IMR-90 (cell line): ENCODE measurements around the gene ABCB4. TPM values are rescaled to one million over a fixed set of nuclear protein-coding genes. Genes with fewer than 3 reads are reported as not detected.

Experiments used
- ATAC-seq: fragments of 200-7000 bp; cut with Tn5 transposase; 2 replicates; pipeline ENCODE4 v1.9.1; 2020; ENCODE audit warnings: low read depth, mild to moderate bottlenecking, moderate library complexity
- BruUV-seq: library from RNA; stranded (reverse); fragments of 400-500 nt; replicated peaks from 2 replicates; lab custom pipeline; 2021; lab: Mats Ljungman, UMichigan
- CTCF ChIA-PET: fragments of 300-600 bp; formaldehyde crosslinking; extraction: SDS; loops from one replicate; lab custom pipeline; 2021; ENCODE audit warnings: antibody characterized with exemption; lab: Yijun Ruan, JAX
- POLR2A ChIA-PET: fragments of 300-600 bp; sonication (Branson Sonifier 250); formaldehyde crosslinking; loops from one replicate; lab custom pipeline; 2022; ENCODE audit warnings: antibody characterized with exemption; ENCODE audit not compliant: unreplicated experiment; lab: Charles Lee
- DNase-seq: peaks from one replicate; pipeline ENCODE4 v3.0.0; 2013
- H2AFZ ChIP-seq: replicated peaks from 2 replicates; pipeline ENCODE3; 2013; ENCODE audit warnings: low read length, mild to moderate bottlenecking; ENCODE audit not compliant: poor library complexity
- H2AK5ac ChIP-seq: 2 replicates; pipeline ENCODE4 v1.6.1; 2013; ENCODE audit warnings: low read depth, low read length, inconsistent platforms
- H2AK9ac ChIP-seq: replicated peaks from 2 replicates; pipeline ENCODE3; 2013; ENCODE audit warnings: mild to moderate bottlenecking, low read depth, low read length, moderate library complexity; ENCODE audit not compliant: poor library complexity
- H2BK120ac ChIP-seq: 2 replicates; pipeline ENCODE4 v1.6.1; 2013; ENCODE audit warnings: low read depth, low read length, inconsistent platforms
- H2BK15ac ChIP-seq: 3 replicates; pipeline ENCODE4 v1.6.1; 2013; ENCODE audit warnings: low read depth, low read length, inconsistent platforms
- H2BK20ac ChIP-seq: 2 replicates; pipeline ENCODE4 v1.6.1; 2013; ENCODE audit warnings: low read depth, mild to moderate bottlenecking, inconsistent platforms, low read length, moderate library complexity
- H2BK5ac ChIP-seq: 2 replicates; pipeline ENCODE4 v1.6.1; 2013; ENCODE audit warnings: mild to moderate bottlenecking, low read depth, low read length, inconsistent platforms; ENCODE audit not compliant: poor library complexity, severe bottlenecking
- H3K14ac ChIP-seq: replicated peaks from 2 replicates; pipeline ENCODE4 v1.6.1; 2013; ENCODE audit warnings: low read depth, low read length, inconsistent platforms
- H3K18ac ChIP-seq: 2 replicates; pipeline ENCODE4 v1.6.1; 2013; ENCODE audit warnings: low read depth, low read length, control low read depth
- H3K23ac ChIP-seq: 2 replicates; pipeline ENCODE4 v1.6.1; 2013; ENCODE audit warnings: low read depth, low read length, inconsistent platforms
- H3K27ac ChIP-seq: 2 replicates; pipeline ENCODE4 v1.5.1; 2013; ENCODE audit warnings: mild to moderate bottlenecking, control low read depth, low read length; ENCODE audit not compliant: insufficient read depth
- H3K27me3 ChIP-seq: 2 replicates; pipeline ENCODE4 v1.6.1; 2013; ENCODE audit warnings: low read length; ENCODE audit not compliant: control insufficient read depth, insufficient read depth
- H3K36me3 ChIP-seq: 2 replicates; pipeline ENCODE4 v1.6.1; 2013; ENCODE audit warnings: low read length, mixed read lengths; ENCODE audit not compliant: control insufficient read depth, insufficient read depth
- H3K4ac ChIP-seq: 2 replicates; pipeline ENCODE4 v1.6.1; 2013; ENCODE audit warnings: low read depth, low read length, inconsistent platforms
- H3K4me1 ChIP-seq: 2 replicates; pipeline ENCODE4 v1.6.1; 2013; ENCODE audit warnings: low read length, mixed read lengths; ENCODE audit not compliant: control insufficient read depth, insufficient read depth
- H3K4me2 ChIP-seq: 2 replicates; pipeline ENCODE4 v1.6.1; 2013; ENCODE audit warnings: low read depth, mild to moderate bottlenecking, control low read depth, low read length, moderate library complexity
- H3K4me3 ChIP-seq: 2 replicates; pipeline ENCODE4 v1.5.1; 2013; ENCODE audit warnings: low read depth, mild to moderate bottlenecking, control low read depth, low read length, moderate library complexity; ENCODE audit not compliant: insufficient read depth
- H3K56ac ChIP-seq: 2 replicates; pipeline ENCODE4 v1.6.1; 2013; ENCODE audit warnings: low read length, inconsistent platforms; ENCODE audit not compliant: insufficient read depth; ENCODE audit errors: extremely low read depth
- H3K79me1 ChIP-seq, 2 experiments: 2 replicates each; pipeline ENCODE4 v1.6.1; 2013; ENCODE audit warnings: low read length in 2 of 2, inconsistent platforms in 1 of 2, low read depth in 1 of 2
- H3K9ac ChIP-seq: 2 replicates; pipeline ENCODE4 v1.6.1; 2013; ENCODE audit warnings: low read depth, low read length, control low read depth
- H3K9me1 ChIP-seq: 2 replicates; pipeline ENCODE4 v1.6.1; 2013; ENCODE audit warnings: low read length, inconsistent platforms; ENCODE audit not compliant: insufficient read depth
- H3K9me3 ChIP-seq: 2 replicates; pipeline ENCODE4 v1.6.1; 2013; ENCODE audit warnings: low read length; ENCODE audit not compliant: control insufficient read depth, insufficient read depth
- H4K20me1 ChIP-seq: 2 replicates; pipeline ENCODE4 v1.6.1; 2013; ENCODE audit warnings: low read length, inconsistent platforms; ENCODE audit not compliant: insufficient read depth
- H4K5ac ChIP-seq: 2 replicates; pipeline ENCODE4 v1.6.1; 2013; ENCODE audit warnings: mild to moderate bottlenecking, low read depth, low read length, control low read depth
- H4K8ac ChIP-seq, 2 experiments: 2 replicates each; pipeline ENCODE4 v1.6.1; 2013; ENCODE audit warnings: low read depth in 2 of 2, low read length in 2 of 2, control low read depth in 1 of 2, inconsistent platforms in 1 of 2
- H4K91ac ChIP-seq: 2 replicates; pipeline ENCODE4 v1.6.1; 2013; ENCODE audit warnings: low read depth, low read length, inconsistent platforms; ENCODE audit not compliant: insufficient read depth
- BHLHE40 ChIP-seq: fragments of 150-350 bp; IDR thresholded peaks from 2 replicates; pipeline ENCODE4 v1.6.1; 2016; ENCODE audit warnings: mild to moderate bottlenecking, low read depth, low read length
- RCOR1 ChIP-seq: IDR thresholded peaks from 2 replicates; pipeline ENCODE4 v1.6.1; 2012; ENCODE audit warnings: mild to moderate bottlenecking, low read length, improper control_type of control experiment; ENCODE audit not compliant: insufficient replicate concordance
- WGBS, 2 experiments: methylation state at CpG; one replicate each; pipeline versions ENCODE4 v1.1.5 to v1.1.7; 2013; ENCODE audit warnings: missing lambda C conversion rate in 2 of 2; ENCODE audit not compliant: insufficient read length in 1 of 2; ENCODE audit errors: extremely low coverage in 2 of 2; 5-methylcytosine and 5-hydroxymethylcytosine counted together
- dilution Hi-C: fragments of 300-500 bp; cut with HindIII; formaldehyde crosslinking; loops from one replicate; pipeline ENCODE4 v1.14.3; 2018; ENCODE audit warnings: low sequenced_read_pairs; ENCODE audit not compliant: unreplicated experiment
- in situ Hi-C: fragments of 300-500 bp; cut with MboI; formaldehyde crosslinking; loops from 3 replicates; pipeline ENCODE4 v1.14.3; 2019; ENCODE audit warnings: low sequenced_read_pairs, inconsistent platforms, mixed read lengths
- intact Hi-C: fragments of 100-400 bp; cut with micrococcal nuclease; formaldehyde crosslinking; loops from 2 replicates; pipeline ENCODE4 v1.10.0; 2022
- polyA plus RNA-seq, 3 experiments: library from polyadenylated mRNA; depleted of rRNA; stranded (reverse); fragments of >200 nt; gene quantifications; 2 replicates each; pipeline ENCODE4 v1.2.3, GENCODE V29; 2012; ENCODE audit warnings: low replicate concordance in 1 of 3
- total RNA-seq: library from RNA; depleted of rRNA; stranded (reverse); fragments of >200 nt; gene quantifications from 2 replicates; pipeline ENCODE4 v1.2.3, GENCODE V29; 2012

ABCB4 gene
- total and polyA plus RNA-seq, 2 of the 4 experiments (the other 2 are of a cell fraction) = not detected

GRCh38 chr7:87413951-87414793 lies 61.3 kb downstream of the ABCB4 start:
- H3K9ac ChIP-seq = 0 out of 2 replicates have a peak overlapping the region, but pooled peaks have one; percentile 1
- peaks cover 13% of the 10 kb centered on the region for H3K4me1 ChIP-seq
- H4K5ac ChIP-seq = peak overlapping the region; percentile 92
- H3K9me1 ChIP-seq = peaks cover 6% of the 10 kb centered on the region; the same call in 1 of the 2 replicates
- H3K56ac ChIP-seq = peak overlapping the region; percentile 36; the same call in 1 of the 2 replicates
- no peaks in the 10 kb centered on the region for H3K79me1 ChIP-seq
- peak overlapping the region; percentile 30 for H3K14ac ChIP-seq
- 0% methylated on average over 1 of the region's 4 CpGs; no CpG with 5 or more reads in 1 of the 2 experiments for WGBS, 2 experiments
- peak overlapping the region; percentile 9 to 34; a peak in 2 of 4 replicates for H4K8ac ChIP-seq
- BruUV-seq = no TSS peak
- H3K9me3 ChIP-seq = no peaks in the 10 kb centered on the region
- peak overlapping the region; percentile 45 for H2AFZ ChIP-seq
- H3K27ac ChIP-seq = peak overlapping the region; percentile 84
- peaks cover 2% of the 10 kb centered on the region; the same call in 1 of the 2 replicates for H3K27me3 ChIP-seq
- H3K18ac ChIP-seq = peak overlapping the region; percentile 96
- H2BK120ac ChIP-seq = peak overlapping the region; percentile 65
- ChIA-PET POLR2A (interaction anchor here (3.8 kb wide), 1 partner anchor 98 kb away, joined by 15 read pairs; no protein-coding TSS in a partner anchor), CTCF (interaction anchor here (0.6 to 7.4 kb wide), 5 partner anchors 9 to 262 kb away, joined by 3 to 60 read pairs (median 3); partner anchors contain the start of gene DMTF1)
- H3K4me2 ChIP-seq = peak overlapping the region; percentile 11; the same call in 1 of the 2 replicates
- peak overlapping the region; percentile 4 for H2AK9ac ChIP-seq
- H2BK20ac ChIP-seq = peak overlapping the region; percentile 86
- peak overlapping the region; percentile 46 for H3K23ac ChIP-seq
- H3K4ac ChIP-seq = peak overlapping the region; percentile 62
- in situ Hi-C loops (loop anchor here (25.0 kb wide), 1 partner anchor 477 kb away; no protein-coding TSS in a partner anchor), dilution Hi-C loops (no loop called here), intact Hi-C loops (loop anchor here (1.0 kb wide), 1 partner anchor 69 kb away; the partner anchor contains the start of gene CROT)
- H4K91ac ChIP-seq = peak overlapping the region; percentile 81
- H2AK5ac ChIP-seq = peak overlapping the region; percentile 32; the same call in 1 of the 2 replicates
- no peaks in the 10 kb centered on the region for H3K36me3 ChIP-seq
- H2BK15ac ChIP-seq = peak overlapping the region; percentile 29; the same call in 1 of the 3 replicates
- H2BK5ac ChIP-seq = peak overlapping the region; percentile 86
- ATAC-seq = peak; percentile 58
- TF ChIP-seq BHLHE40 (peak; percentile 50; the same call in 1 of the 2 replicates), RCOR1 (no peak)
- peak; percentile 84 for DNase-seq
- no peaks in the 10 kb centered on the region for H4K20me1 ChIP-seq
- no peak overlapping the region for H3K4me3 ChIP-seq
